AG09309 (cell line): ENCODE data around the gene SPINT1.
"Not testable (repeated sequence)": the region's sequence is repeated elsewhere in the genome, so short reads cannot be mapped to it uniquely, and the experiment has no call there.

ENCODE experiments used
- DNase-seq: peaks from one replicate; pipeline ENCODE4 v3.0.0-alpha.2; 2010; ENCODE audit warnings: low read depth
- H3K4me3 ChIP-seq: 2 replicates; pipeline ENCODE4 v1.5.1; 2011; ENCODE audit warnings: mild to moderate bottlenecking, low read depth, low read length, moderate library complexity; ENCODE audit not compliant: control insufficient read depth
- TF ChIP-seq, protein P1 (sequence below): IDR thresholded peaks from 2 replicates; pipeline ENCODE4 v1.5.1; 2011; ENCODE audit warnings: mild to moderate bottlenecking, low read depth, low read length, inconsistent platforms; ENCODE audit not compliant: insufficient read depth, control insufficient read depth; ENCODE audit errors: missing control alignments

Gene SPINT1

DNA sequence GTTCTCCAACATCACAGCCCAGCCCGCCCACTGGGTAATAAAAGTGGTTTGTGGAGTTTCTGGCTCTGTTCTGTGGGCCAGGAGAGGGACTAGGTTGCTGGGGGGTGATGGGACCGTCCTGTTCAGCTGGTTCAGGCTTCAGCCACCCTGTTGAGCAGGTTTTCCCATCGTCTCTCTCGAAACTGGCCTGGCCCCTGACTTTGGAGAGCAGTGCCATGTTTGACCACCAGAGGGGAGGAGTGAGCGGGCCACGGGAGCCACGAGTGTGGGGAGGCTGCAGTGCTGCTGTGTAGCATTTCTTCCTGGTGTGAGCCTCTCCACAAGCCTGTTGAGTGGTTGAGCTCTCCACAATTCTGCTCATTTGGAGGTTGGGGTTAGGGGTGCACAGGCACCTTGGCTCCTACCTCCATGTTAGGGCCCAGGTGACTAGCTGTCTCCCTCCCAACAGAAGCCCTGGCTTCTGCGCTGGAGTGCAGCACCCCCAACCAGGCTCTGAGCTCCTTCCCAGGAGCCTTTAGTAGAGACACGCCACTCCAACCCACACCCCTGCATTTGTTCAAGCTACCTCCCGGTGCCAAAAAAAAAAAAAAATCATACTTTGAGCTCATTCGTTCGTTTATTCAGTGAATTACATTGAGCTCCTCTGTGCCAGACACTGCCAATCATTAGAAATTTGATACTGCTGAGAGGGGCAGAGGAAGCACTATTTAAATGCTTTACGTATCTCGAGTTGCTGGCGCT lies 13.9 kb downstream of the SPINT1 start:
- TF ChIP-seq, protein P1, sequence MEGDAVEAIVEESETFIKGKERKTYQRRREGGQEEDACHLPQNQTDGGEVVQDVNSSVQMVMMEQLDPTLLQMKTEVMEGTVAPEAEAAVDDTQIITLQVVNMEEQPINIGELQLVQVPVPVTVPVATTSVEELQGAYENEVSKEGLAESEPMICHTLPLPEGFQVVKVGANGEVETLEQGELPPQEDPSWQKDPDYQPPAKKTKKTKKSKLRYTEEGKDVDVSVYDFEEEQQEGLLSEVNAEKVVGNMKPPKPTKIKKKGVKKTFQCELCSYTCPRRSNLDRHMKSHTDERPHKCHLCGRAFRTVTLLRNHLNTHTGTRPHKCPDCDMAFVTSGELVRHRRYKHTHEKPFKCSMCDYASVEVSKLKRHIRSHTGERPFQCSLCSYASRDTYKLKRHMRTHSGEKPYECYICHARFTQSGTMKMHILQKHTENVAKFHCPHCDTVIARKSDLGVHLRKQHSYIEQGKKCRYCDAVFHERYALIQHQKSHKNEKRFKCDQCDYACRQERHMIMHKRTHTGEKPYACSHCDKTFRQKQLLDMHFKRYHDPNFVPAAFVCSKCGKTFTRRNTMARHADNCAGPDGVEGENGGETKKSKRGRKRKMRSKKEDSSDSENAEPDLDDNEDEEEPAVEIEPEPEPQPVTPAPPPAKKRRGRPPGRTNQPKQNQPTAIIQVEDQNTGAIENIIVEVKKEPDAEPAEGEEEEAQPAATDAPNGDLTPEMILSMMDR, result peak; percentile 99
- no peak overlapping the region for H3K4me3 ChIP-seq
- no peak for DNase-seq

DNA sequence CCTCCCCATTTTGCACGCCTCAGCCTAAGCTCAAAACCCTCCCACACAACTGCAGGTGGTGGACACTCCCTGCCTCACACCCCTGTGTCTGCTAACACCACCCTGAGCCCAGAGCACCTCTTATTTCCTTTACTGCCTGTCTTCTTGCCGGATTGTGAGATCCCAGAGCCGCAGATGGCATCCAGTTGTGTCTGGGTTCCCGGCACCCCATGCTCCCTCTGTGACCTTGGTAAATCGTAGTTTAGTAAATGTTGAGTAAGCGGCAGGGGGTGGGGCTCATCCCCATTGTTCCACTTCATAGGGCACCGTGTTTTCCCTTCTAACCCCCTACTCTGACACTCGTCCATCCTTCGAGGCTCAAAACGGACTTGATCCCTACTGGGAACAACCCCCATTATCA lies 14.9 kb downstream of the SPINT1 start:
- TF ChIP-seq, protein P1, result no peak
- H3K4me3 ChIP-seq, result no peak overlapping the region
- DNase-seq, result no peak

DNA sequence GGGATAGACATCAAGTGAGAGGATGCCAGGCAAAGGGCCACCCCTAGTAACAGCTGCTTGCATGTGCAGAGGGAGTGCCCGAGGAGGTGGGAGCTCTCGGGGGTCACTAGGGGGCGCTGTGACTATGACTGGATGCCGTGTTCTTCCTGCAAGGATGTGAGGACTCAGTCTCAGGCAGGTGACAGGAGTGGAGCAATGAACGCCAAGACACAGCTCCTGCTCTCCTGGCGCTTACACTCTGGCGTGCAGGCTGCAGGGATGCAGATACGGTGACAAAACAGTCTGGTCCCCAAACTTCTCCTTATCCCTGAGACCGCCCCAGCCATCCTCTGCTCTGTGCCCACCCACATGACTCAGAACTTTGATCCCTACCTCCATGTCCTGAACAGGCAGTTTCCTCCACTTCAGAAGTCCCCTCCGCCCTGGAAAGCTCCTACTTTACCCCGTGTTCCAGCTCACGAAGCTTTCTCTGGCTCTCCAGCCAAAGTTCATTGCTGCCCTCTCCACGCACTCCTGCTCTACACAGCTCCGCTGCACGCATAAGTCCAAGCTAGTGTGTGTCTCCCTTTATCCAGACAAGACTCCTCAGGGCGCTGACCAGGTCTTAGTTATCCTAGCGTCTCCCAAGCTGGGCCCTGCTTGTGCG lies 15.5 kb downstream of the SPINT1 start:
- H3K4me3 ChIP-seq, result no peak overlapping the region
- TF ChIP-seq, protein P1, result peak; percentile 88
- no peak for DNase-seq

DNA sequence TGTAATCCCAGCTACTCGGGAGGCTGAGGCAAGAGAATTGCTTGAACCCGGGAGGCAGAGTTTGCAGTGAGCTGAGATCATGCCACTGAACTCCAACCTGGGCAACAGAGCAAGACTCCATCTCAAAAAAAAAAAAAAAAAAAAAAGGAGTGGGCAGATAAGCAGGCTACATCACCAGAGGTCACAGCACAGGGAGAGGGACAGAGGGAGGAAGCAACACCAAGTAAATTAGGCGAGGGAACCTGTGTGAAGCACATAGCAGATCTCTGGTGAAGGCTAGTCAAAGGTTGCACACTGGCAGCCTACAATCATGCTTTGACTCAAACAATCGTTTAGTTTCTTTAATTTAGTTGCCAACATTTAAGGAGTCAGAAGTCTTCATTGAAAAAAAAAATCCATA lies 17.3 kb downstream of the SPINT1 start:
- not testable (repeated sequence) for H3K4me3 ChIP-seq, DNase-seq

DNA sequence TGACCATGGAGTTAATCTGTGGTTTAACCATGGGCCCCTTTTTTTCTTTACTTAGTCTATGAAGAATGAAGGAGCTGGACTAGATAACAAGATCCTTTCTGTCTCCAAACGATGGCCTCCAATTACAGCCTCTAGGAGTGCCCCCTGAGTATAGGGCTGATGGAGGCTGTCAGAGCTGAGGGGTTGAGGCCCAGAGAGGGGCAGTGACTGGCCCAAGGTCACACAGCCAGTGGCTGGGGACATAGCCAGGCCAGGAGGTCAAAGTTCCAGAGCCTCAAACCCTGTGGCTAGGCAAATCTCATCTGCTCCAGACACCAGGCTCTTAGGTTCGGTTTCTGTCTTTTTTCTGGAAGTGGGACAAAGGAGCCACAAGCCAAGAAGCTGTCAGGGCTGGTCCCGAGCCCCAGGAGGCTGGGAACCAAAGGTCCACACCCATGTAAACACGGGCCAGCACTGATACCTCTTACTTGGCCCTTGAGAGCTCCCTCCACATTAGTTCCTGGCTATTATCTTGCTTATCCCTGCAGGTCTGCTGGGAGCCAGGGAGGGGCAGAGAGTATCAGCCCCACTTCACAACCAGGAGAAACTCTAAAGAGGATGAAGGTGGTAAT lies 19.9 kb downstream of the SPINT1 start:
- TF ChIP-seq, protein P1, result no peak
- DNase-seq, result no peak

DNA sequence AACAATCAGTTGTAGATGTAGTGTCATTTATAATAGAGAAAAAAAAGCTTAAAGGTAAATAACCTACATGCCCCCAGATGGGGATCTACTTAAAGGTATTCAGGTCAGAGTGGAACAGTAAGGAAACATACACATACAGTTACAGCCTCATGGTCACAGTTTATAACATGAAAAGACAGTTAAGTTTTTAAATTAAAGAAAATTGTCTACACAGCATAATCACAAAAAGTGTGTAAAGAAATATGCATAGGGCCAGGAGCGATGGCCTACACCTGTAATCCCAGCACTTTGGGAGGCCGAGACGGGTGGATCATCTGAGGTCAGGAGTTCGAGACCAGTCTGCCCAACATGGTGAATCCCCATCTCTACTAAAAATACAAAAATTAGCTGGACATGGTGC lies 23.4 kb downstream of the SPINT1 start:
- no peak for DNase-seq
- H3K4me3 ChIP-seq, result no peak overlapping the region
- TF ChIP-seq, protein P1, result no peak

More for the DNA sequence above, 19.9 kb downstream of the SPINT1 start:
- H3K4me3 ChIP-seq, result no peak overlapping the region

DNA sequence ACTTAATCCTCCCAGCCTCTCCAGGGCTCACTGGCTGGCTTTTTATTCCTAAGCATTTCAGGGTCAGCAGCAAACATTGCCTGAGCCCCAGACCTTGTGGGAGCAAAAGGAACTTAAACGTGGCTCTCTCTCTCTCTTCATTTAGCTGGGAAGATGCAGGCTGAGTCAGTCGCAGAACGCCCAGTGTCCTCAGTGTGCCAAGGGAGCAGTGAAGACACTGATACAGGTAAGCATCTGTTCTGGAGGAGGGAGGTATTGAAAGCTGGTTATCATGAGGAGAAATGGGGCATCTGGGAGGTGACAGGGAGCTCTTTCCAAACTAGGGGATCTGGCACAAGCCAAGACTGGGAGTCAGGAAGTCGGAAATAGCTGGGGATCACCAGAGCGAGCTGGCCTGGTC lies 25.8 kb downstream of the SPINT1 start:
- no peak overlapping the region for H3K4me3 ChIP-seq
- no peak for DNase-seq
- TF ChIP-seq, protein P1, result no peak
